HG03521 (cell line): Measurements from ENCODE around the gene MKKS.
"Not testable (repeated sequence)": the region's sequence is repeated elsewhere in the genome, so short reads cannot be mapped to it uniquely, and the experiment has no call there.

Source experiments
- ATAC-seq: cut with Tn5 transposase; IDR thresholded peaks from one replicate; pipeline ENCODE4 v1.9.1; 2021; ENCODE audit warnings: mild to moderate bottlenecking, moderate library complexity; ENCODE audit not compliant: unreplicated experiment

The MKKS gene

DNA sequence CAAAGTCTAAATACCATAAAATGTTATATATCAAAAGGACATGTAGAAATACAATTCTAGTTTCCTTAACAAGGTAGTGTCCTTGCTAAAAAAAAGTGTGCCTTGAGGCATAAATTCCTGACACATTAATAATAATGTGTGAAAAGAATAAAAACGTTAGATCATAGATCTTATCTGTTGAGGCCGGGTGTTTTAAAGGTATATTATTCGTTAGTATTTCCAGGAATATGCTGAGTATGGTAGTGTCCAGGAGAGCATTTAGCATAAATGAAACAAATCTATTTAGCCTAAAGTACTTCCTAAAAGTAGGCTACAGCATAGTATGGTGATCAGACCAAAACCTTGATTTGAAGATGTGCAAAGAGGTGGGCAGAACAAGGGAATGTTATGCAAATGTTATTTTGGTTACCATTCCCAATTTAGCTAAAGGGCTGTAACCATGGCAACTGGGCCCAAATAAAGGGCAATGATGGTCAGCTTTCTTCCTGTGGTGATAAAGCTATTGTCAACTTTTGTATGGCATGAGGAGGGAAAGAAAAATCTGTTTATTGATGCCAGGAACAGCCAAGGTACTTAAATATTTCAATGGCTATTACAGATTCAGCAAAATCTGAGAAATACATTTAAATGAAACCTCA is 18.9 kb downstream of the MKKS start:
- no peak for ATAC-seq

DNA sequence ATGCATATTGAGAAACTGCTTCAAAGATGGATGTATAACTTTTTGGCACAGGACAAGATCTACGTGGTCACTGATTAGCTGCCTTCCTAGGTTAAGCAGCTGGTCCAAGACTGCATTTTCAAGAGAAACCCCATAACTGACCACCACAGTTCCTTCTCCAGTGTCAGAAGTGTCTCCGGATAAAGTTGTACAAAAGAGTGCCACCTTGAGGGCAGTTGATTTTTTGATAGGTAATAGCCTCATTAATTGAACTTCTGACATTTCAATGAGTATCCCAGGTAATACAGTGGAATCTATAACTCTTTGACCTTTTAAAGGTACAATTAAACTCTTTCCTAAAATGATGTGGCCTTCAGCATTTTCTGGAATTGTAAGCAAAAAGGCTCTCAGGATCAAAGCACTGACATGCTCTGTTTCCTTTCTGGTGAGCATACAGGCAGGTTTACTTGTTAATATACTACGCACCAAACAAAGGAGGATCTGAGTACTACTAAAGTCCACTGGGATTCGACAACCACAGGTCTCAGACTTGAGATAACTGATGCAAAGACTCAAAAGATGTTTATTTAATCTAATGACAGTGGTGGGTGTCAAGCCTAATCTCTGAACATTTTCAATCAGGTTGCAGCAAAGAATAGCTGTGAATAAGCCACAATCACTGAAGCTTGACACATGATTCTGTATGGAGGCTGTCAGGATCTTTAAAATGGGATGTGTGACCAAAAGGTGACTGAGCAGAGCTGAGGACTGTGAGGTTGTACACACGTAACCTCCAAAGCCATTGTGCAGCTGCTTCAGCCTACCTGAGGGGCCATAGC is 21.2 kb downstream of the MKKS start:
- no peak for ATAC-seq

DNA sequence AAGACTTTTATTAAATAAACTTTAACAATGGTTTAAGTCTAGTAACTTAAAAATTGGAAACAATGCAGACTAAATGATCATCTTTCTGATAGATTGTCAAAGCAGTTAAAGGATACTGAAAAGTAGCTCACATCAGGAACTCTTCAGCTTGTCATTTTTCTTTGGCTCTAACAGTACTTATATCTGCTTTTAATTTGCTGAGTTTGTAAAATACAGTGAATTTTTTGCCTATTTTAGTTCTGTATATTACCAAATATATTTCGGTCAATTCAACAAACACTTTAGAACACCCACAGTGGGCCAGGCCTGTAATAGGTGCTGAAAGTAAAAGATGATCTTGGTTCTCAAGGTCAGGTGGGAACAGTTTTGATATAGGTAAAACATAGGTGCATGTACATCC is 22.3 kb downstream of the MKKS start:
- no peak for ATAC-seq

DNA sequence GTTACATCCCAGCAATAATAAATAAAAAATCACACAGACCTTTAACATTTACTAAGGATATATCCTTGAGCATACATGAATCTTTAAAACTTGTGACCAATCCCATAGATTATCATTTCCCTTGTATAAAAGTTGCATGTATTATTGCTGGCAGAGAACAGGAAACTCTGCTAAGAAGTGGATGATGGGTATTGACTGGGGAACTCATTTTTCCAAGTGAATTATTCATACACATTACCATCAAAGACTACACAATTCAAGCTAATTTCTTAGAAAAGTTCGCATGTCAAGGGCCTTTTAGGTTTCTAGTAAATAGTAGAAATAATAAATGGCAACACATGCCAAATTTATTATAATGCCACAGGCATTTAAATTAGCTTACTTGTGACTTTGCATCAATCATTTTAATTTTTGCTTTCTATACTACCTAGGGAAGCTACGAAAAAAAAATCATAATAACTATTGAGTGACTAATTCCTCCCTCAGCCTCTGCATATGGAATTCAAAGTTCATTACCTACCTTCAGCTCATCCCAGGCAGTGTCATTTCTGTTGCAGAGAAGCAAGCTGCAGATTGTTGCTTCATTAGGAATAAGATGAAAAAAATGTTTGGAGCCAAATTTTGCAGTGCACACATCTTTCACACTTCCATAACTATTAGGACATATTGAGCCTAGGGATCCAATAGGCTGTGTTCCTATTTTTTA is 25.8 kb downstream of the MKKS start:
- ATAC-seq, result no peak

DNA sequence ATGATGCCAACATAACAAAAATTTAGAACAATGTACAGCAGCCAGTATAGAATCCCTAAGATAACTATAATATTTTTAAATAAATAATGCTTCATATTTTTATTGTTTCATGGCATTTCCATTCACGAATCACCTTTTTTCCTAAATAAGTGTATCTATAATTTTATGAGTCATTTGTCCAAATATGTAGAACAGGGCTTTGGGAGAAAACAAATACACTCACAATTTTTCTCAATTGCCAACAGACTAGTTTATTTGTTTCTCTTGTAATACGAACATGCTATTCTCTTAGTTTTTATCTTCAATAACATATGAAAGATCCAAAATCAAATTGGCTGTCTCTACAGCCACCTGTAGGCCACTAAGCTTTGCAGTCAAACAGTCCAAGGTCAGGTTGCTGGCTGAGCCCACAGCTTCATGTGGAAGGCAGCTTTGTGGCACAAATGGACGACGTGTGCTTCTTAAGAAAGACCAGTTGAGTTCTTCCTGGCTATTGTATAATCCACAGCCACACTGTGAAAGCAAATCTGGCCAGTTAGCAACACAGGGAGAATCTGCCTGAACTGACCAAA is 29.0 kb downstream of the MKKS start:
- ATAC-seq, result no peak

DNA sequence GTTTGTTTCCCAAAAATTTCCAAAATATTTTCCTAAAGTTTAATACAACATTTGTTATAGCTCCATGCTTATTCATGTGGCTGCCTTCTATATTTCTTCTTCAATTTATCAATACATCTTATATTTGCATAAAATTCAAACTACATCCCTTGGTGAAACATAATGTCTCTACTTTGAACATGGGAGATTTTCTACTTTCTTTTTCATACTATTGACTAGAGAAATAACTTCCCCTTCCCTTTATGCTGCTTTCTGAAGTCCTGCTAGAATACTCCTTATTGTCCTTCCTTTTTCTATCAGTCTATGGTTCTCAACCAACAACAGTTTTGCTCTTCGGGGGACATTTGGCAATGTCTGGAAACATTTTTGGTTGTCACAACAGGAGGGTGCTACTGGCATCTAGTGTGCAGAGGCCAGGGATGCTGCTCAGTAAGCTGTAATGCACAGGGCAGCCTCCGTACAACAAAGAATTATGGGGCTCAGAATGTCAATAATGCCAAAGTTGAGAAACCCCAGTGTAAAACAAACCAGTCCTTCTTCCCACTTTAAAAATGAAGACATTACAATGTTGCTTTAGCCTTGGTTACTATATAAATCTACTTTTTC is 29.9 kb downstream of the MKKS start:
- ATAC-seq, result no peak

DNA sequence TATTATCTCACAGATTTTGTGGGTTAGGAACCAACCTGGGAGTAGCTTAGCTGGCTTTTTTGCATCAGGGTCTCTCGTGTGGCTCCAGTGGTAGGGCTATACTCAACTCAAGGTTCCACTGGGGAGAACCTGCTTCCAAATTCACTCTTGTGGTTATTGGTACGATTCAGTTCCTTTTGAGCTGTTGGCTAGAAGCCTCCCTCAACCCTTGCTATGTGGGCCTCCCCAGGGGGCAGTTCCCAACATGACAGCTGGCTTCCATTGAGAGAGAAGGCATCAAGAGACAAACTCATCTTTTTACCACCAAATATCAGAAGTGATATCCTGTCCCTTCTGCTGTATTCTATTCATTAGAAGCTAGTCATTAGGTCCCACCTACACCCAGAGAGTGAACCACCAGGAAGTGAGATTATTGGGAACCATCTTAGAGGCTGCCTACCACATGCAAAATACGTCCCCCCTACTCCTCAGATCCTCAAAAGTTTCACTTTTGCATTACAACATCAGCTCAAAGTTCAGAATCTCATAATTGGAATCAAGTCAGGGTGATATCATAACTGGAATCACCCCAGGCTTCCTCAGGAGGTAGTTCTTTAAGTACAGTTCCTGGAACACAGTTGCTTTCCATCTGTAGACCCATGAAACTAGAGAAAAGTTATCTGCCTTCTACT is 30.9 kb downstream of the MKKS start:
- no peak for ATAC-seq

DNA sequence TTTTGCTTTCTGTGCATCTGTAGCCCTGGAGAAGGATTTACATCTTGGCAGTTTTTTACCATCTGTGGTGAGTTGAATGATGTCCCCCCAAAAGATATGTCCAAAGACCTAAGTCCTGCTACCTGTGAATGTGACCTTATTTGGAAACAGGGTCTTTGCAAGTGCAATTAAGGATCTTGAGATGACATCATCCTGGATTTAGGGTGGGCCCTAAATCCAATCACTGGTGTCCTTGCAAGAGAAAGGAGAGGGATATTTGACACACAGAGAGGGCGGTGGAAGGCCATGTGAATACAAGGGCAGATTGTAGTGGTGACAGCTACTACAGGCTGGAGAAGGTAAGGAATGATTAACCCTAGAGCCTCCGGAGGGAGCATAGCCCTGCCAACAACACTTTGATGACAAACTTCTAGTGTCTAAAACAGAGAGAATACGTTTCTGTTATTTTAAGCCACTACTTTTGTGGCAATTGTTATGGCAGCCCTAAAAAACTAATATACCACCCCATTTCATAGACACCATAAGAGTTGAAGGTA is 35.1 kb downstream of the MKKS start:
- no peak for ATAC-seq

DNA sequence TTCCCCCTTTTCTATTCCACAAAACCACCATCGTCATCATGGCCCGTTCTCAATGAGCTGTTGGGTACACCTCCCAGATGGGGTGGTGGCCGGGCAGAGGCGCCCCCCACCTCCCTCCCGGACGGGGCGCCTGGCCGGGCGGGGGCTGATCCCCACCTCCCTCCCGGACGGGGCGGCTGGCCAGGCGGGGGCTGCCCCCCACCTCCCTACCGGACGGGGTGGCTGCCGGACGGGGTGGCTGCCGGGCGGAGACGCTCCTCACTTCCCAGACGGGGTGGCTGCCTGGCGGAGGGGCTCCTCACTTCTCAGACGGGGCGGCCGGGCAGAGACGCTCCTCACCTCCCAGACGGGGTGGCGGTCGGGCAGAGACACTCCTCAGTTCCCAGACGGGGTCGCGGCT is 39.3 kb downstream of the MKKS start:
- ATAC-seq, result not testable (repeated sequence)

DNA sequence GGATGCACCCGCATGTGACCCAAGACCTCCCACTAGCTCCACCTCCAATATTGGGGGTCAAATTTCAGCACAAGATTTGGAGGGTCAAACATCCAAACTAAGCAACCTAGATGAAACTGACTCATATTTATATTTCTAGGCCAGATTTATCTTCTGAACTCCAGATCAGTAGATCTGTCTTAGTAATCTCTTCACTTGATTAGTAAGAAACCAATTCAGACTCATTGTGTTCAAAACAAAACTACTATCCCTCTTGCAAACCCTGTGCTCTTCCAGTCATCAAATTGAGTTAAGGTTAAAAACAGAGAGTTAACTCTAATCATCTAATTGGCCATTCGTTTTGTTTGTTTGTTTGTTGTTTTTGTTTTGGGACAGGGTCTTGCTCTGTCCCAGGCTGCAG is 43.3 kb downstream of the MKKS start:
- no peak for ATAC-seq

DNA sequence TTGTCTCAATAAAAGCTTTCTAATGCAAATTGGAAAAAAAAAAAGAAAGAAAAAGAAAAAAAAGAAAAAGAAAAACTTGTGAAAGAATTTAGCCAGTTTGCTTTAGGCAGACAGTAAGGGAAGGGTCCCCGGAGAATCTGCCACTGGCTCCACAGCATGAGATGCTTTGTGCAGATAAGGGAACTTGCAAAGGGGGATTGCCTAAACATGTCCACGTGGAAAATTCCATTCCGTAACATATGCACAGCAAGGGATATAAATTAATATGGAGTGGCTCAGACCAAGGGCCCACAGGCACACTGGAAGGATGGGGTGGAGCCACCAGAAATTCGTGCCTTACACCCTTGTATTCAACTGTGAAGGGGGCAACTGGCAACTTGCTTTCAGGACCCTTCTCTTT is 45.4 kb downstream of the MKKS start:
- ATAC-seq, result no peak

DNA sequence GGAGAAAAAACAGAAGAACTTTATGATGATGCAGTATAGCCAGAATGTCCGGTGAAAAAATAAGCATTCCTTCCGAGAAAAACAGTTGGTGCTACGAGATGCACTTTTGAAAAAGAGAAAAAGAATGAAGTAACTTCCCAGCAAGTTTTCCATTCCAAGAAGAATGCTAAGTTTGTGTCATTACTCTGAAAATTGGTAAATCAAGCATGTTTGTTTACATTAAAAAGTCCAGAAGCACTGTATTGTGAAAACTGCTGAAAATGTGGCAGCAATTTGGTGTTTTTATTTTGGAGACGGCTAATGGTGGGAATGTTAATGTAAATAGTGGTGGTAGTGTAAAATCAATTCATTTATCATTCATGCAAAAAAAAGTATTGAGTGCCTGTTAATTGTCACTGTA is 46.3 kb downstream of the MKKS start:
- ATAC-seq, result no peak

DNA sequence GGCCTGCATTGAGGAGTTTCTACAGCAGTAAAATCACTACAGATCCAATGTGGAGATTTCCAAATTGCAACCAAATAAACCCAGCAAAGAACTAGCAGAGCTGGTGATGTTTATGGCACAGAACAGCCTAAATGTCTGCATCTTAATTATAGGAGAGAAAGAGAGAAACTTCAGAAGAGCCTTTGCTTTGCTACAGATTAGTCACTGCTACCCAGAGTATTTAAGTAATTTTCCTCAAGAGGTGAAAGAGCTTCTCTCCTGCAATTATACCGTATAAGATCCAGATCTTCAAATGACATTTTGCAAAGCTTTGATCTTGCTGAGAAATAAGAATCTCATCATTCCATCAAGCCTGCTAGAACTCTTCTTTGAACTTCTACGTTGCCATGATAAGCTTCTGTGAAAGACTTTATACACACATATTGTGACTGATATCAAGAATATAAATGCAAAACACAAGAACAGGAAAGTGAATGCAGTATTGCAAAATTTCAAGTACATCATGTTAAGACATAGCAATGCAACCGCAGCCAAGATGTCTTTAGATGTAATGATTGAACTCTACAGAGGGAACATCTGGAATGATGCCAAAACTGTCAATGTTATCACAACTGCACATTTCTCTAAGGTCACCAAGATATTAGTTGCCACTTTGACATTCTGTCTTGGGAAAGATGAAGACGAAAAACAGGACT is 48.0 kb downstream of the MKKS start:
- no peak for ATAC-seq

DNA sequence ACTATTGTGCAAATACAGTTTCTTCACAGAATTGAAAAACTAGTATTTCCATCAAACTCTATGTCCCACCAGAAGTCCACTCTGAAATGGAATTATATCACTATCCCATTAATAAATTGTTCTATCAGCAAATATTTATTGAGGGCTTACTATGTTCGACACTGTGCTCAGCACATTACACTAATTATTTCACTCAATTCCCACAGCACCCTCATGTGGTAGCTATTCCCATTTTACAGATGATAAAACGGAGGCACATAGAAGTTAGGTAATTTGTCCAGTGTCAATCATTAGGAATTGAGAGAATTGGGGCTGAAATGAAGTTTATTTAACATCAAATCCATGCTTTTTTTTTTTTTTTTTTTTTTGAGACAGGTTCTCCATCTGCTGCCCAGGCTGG is 52.5 kb downstream of the MKKS start:
- no peak for ATAC-seq

DNA sequence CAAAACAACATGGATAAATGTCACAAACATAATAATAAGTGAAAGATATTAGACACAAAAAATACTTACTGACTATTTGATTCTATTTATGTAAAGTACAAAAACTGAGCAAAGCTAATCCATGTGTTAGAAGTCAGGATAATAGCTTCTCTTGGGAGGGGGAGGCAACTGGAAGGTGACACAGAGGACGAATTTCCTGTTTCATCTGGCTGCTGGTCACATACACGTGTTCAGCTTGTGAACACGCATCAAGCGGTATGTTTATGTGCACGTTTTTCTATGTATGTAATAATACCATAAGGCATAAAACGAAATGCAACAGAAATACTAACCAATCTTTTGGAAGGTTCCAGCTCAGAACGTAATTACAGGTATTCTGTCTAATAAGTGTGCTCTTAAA is 54.3 kb downstream of the MKKS start:
- ATAC-seq, result no peak

DNA sequence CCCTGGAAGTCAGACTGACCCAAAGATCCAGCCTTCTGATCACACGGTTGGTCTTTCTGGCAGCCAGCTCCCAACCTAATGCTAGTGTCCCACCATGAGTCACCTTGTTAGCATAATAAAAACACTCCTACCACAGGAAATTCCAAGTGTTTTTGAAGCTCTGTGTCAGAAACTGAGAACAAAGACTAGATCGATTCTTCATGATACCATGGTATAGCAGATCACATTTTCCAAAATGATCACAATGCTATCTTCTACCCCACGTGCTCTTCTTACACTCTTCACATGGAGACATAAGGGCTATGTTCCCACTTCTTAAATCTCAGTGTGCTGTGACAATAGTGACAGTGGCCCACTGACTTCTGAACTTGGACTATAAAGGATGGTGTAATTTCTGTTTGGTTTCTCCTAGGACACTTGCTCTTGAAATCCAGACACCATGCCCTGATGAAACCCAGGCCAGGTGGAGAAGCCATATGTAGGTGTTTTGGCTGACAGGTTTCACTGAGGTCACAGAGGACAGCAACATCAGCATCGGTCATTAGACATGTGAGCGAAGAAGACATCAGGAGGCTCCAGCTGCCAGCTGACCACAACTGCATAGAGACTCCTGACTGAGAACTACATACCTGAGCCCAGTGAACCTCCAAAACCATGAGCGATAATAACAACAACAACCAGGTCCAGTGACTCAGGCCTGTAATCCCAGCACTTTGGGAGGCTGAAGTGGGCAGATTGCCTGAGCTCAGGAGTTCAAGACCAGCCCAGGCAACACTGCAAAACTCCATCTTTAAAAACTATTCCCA is 57.5 kb downstream of the MKKS start:
- ATAC-seq, result no peak

DNA sequence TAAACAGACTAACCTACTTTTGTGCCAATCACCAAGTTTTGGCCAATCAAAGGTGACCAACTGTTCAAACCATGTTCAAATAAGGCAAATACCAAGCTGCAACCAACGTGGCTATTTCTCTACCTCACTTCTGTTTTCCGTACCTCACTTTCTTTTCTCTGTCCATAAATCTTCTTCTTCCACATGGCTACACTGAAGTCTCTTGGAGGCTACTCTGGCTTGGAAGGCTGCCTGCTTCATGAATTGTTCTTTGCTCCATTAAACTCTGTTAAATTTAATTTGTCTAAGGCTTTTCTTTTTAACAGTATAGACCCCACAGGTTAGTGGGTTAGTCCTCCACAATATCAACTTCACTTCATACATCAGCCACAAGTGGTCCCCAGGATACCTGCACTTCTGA is 58.8 kb downstream of the MKKS start:
- ATAC-seq, result no peak

DNA sequence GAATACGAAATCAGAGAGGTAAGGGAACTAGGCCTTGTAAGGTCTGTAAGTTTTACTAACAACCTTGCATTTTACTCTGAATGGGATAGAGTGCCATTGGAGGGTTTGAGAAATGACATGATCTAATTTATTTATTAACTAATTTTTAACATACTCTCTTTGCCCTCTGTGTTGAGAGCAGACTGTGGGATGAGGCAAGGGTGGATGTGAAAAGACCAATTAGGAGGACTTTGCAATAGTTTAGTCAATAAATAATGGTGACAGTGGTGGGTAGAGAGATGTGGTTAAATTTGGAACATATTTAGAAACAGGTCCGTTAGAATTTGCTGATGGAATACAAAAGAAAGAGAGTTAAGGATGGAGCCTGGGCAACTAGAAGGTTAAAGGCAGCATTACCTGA is 60.0 kb downstream of the MKKS start:
- no peak for ATAC-seq

DNA sequence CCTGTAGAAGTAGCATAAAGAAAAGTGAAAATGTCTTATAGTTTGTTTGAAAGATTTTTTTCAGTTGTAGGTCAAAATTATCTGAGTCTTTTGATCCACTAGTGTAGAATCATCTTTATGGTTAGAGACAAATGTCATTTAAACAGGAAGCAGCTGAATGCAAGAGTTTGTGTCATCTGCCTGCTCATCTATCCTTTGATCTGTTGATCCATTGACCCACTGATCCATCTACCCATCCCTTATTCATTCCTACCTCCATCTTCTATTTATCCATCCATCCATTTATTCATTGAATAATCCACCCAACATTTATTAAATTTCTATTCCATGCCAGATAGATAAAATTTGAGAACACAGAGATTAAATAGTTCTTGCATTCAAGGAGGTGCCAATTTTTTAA is 62.6 kb downstream of the MKKS start:
- no peak for ATAC-seq
